Activated CD4-positive, CD25-positive, alpha-beta regulatory T cell treated with anti-CD3 and anti-CD28 coated beads, Interleukin-2, amount 50 U/mL, for 24 hours (primary cell): ENCODE data around the gene SHKBP1.
"Not testable (repeated sequence)": the region's sequence is repeated elsewhere in the genome, so short reads cannot be mapped to it uniquely, and the experiment has no call there.

Source experiments
- ATAC-seq, 2 donors: fragments of 150-1000 bp; cut with Tn5 transposase; one replicate each; pipeline ENCODE4 v1.10.0; 2021; ENCODE audit warnings: mild to moderate bottlenecking in 1 of 2, moderate library complexity in 1 of 2

The SHKBP1 gene, protein sequence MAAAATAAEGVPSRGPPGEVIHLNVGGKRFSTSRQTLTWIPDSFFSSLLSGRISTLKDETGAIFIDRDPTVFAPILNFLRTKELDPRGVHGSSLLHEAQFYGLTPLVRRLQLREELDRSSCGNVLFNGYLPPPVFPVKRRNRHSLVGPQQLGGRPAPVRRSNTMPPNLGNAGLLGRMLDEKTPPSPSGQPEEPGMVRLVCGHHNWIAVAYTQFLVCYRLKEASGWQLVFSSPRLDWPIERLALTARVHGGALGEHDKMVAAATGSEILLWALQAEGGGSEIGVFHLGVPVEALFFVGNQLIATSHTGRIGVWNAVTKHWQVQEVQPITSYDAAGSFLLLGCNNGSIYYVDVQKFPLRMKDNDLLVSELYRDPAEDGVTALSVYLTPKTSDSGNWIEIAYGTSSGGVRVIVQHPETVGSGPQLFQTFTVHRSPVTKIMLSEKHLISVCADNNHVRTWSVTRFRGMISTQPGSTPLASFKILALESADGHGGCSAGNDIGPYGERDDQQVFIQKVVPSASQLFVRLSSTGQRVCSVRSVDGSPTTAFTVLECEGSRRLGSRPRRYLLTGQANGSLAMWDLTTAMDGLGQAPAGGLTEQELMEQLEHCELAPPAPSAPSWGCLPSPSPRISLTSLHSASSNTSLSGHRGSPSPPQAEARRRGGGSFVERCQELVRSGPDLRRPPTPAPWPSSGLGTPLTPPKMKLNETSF

DNA sequence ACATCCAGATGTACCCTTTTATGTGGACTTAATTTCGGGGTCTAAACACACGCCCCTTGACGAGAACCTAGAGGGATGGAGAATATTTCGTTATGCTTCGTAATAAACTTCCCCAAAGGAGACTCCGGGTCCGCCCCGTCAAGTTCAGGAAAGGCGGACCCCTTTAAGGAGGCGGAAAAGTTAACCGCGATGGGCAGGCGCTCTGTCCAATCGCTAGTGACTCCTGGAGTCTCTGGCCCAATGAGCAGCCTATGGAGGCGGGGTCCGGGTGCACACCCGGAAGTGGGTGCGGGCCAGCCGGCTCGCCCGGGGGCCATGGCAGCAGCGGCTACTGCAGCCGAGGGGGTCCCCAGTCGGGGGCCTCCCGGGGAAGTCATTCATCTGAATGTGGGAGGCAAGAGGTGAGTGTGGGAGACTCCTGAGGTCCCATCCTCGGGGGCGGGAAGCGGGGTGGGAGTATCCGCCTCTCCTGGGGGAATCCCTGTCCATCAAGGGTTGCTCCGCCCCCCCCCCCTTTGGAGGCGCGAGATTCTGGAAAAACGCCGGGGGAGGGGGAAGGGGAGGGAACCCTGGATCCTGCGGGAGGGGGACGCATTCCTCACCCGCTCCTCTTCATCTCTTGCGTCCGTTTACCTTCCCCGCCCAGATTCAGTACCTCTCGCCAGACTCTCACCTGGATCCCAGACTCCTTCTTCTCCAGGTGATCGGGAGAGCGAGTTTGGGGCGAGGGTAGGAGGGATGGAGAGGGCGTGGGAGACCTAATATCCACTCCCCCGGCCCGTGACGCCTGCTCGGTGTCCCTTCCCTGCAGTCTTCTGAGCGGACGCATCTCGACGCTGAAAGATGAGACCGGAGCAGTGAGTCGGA is at the start of gene SHKBP1:
SHKBP1 (plus strand) TSS at position 289 of the 867 bp plus-strand sequence; CDS start at position 316, 27 bp downstream.
- ATAC-seq: peak; percentile 100

DNA sequence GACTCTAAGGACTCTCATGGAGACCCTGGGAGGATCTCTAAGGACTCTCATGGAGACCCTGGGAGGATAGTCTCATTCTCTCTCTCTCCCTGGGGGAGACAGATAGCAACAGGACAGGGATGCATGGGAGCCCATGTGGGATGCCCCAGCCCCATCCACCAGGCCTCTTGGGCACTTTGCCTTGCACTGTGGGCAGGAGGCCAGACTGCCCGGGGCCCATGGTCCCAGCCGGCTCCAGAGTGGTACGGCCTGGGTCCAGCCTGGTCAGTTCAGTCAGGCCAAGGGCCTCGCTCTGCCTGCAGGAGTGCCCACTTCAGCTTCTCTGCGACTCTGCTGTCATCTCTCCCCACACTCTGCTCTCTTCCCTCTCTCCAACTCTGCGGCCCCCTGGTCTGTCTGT is 48.6 kb upstream of the SHKBP1 start:
- no peak for ATAC-seq

DNA sequence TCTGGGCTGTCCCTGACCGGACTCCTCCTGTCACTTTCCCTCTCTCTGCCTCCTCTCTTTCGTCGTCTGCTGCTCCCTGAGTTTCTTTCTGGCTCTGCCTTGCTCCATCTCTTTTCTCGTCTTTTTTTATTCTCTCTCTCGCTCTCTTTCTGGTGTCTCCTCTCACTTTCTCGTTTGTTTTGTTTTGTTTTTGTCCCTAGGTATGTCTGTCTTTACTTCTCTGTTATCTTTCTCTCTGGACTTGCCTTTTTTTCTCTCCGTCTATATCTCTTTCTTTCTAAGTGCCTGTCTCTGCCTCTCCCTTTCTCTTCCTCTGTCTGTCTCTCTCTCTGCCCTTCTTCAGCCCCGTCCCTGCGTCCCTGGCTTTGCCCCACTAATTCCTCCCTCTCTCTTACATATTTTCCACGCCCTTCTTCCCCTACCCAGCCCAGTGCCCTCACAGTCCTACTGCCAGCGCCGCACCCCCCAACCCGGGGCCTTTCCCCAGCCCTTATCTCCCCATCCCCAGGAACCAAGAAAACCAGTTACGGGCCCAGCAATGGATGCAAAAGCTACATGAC is 48.1 kb upstream of the SHKBP1 start:
- no peak for ATAC-seq

DNA sequence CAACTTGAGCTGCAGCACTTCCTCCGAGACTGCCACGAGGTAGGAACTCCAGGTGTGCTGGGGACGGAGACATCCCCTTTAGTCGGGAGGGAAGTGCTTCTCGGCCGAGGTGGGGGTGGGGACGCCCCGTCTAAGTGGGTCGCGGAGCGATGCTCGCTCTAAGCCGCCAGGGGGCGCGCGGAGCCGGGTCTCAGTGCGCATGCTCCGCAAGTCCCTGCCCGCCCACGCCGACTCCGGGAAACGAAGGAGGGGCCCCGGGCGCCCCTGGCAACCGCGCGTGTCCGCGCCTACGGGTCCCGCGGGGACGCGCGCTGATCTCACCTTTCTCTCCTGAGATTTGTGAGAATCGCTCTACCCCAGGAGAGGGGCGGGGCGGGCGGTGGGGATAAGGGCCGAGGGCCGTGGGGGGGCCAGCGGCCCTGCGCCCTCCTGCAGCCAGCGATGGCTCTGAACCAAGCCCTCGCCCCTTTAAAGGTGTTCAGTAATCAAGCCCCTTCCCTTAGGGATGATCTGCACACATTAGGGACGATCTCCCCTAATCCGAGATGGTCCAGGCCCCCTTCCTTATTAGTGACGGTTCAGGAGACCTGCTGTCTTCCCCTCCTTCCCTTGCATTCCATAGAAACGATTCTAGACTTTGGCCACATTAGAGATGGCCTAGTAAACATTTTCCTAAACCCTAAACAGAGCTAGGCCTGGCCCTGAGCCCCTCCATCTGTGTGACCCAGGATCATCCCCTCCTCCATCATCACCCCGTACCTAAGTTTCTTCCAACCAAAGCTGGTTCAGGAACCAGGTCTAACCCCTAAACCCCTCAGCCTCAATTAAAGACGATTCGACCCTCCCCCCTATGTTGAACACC is 47.3 kb upstream of the SHKBP1 start:
- ATAC-seq: peak; percentile 68 to 74

DNA sequence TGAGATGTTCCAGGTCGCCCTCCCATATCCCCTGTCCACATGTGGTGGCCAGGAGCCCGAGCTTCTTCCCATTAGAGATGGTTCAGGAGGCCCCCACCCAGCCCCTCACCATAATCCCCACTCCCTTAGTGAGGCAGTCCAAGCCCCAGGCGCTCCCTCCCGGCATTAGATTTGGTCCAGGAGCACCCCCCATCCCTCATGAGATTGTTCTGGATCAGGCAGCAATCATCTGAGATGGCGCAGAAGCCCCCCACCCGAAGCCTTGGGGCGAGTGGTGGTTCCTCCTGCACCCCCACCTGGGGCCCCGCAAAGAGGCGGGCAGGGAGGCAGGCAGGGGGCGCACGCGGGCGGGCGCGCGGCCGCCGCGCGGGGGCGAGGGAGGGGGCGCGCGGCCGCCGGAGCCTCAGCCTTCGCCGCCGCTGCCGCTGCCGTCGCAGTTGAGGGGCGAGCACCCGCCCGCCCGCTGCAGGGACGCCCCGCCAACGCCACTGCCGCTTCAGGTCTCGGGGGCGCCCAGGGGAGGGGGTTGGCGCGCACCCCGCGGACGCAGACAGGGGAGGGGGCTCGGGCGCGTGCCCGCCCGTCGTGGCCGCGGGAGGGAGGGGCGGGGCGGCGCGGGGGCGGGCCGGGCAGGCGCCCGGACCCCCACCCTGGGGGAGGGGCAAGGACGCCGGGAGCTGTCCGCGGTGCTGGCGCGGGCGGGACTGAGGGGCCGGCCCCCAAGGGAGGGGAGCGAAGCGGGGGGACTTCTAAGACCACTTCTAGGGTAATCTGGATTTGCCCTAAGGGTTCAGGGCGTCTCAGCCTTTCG is 46.4 kb upstream of the SHKBP1 start:
- ATAC-seq: no peak

DNA sequence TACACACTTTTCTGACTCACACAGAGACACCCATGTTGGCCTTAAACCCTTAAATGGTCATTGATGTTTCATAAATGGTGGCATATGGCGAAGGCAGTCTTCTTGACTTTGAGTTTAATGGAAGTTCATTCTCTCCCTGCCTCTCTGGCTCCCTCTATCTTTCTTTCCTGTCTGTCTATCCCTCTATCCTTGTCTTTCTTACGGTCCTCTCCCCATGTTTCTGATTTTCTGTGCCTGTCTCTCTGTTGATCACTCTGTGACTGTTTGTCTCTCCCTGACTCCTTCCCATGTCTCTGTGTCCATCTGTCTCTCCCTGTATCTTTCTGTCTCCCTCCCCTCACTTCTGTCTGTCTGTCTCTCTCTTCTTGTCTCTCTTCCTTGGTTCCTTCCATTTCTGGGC is 43.2 kb upstream of the SHKBP1 start:
- no peak for ATAC-seq

DNA sequence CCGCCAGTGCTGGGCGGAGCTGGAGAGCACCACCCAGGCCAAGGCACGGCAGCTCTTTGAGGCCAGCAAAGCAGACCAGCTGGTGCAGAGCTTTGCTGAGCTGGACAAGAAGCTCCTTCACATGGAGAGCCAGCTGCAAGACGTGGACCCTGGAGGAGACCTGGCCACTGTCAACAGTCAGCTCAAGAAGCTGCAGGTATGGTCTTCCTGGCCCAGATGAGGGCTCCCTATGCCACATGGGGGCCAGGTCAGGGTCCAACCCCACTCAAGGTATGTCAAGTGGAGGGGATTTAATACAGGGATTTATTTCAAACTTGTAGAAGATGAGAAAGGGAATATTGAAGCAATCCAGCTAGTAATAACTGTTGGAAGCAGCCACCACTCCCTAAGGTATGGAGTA is 42.5 kb upstream of the SHKBP1 start:
- no peak for ATAC-seq

DNA sequence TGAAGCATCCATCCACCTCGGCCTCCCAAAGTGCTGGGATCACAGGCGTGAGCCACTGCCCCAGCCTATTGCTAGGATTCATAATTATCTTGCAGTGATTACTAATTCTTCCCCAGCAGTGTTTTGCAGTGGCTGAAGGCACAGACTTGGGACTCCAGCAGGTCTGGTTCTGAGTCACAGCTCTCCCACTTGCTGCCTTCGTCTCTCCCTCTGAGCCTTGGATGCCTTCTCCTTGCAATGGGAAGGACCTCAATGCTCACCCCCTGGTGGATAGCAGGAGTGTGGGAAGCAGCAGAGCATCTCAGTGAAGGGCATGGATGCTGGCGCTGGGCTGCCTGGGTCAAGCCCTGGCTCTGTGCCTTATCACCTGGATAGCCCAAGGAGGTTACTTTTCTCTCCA is 37.6 kb upstream of the SHKBP1 start:
- no peak for ATAC-seq

DNA sequence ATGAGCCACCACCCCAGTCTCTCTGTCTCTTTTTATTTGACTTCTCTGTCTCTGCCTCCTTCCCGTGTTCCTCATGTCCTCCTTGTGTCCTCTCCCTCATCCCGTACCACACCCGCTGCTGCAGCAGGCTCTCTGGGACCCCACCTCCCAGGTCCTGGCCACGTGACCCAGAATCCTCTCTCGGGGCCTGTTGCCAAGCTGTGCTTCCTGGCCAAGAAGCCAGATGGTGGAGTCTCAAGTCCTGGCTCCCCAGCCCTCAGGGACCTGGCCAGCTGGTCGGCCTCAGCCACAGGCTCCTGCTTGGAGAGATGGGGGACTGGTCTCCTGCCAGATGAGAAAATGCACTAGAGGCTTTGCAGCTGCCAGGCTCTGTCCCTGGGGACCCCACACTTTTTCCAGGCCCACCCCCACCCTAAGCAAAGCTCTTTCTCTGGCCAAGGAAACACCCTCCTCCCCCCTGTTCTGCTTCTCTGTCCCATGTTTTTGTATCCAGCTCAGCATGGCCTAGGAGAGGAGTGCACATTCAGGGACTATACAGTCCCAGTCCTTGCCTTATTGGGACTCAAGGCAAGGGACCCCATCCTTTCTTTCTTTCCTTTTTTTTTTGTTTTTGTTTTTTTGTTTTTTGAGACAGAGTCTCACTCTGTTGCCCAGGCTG is 34.3 kb upstream of the SHKBP1 start:
- no peak for ATAC-seq

DNA sequence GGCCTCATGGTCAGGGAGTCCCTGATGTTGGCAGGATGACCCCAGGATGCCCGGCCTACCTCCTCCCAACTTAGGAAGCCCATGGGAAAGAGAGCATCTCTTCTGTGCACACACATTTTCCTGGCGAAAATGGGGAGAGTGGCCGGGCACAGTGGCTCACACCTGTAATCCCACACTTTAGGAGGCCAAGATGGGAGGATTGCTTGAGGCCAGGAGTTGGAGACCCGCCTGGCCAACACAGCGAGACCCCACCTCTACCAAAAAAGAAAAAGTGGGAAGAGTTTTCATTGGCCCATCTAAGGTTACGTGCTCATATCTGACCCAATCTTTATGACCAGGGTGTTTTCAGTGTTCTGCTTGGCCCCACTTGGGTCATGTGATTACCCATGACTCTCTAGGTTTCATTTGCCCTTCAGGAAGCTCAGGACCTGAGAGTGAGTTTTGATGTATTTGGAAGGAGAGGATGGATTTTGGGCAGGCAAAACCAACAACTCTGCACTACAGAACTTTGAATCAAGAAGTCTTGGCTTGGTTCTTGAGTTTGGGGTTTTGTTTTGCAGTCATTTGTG is 33.6 kb upstream of the SHKBP1 start:
- ATAC-seq: no peak

DNA sequence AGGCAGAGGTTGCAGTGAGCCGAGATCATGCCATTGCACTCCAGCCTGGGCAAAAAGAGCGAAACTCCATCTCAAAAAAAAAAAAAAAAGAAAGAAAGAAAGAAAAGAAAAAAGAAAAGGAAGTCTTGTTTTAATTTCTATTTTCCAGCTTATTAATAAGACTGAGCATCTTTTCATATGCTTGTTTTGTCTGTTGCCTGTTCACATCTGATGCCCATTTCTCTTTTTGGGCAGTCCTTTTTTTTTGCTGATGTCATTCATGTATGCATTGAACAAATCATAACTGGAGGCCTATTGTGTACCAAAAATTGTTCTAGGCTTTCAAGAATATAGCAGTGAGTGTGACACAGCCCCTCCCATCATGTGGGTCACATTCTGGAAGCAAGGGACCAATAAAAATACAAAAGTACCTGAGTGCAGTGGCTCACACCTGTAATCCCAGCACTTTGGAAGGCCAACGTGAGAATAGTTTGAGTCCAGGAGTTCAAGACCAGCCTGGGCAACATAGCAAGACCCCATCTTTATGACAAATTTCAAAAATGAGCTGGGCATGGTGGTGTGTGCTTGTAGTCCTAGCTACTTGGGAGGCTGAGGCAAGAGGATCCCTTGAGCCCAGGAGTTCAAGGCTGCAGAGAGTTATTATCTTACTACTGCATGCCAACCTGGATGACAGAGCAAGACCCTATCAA is 30.4 kb upstream of the SHKBP1 start:
- not testable (repeated sequence) for ATAC-seq

DNA sequence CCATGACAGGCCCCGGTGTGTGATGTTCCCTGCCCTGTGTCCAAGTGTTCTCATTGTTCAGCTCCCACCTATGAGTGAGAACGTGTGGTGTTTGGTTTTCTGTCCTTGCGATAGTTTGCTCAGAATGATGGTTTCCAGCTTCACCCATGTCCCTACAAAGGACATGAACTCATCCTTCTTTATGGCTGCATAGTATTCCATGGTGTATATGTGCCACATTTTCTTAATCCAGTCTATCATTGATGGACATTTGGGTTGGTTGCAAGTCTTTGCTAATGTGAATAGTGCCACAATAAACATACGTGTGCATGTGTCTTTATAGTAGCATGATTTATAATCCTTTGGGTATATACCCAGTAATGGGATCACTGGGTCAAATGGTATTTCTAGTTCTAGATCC is 29.5 kb upstream of the SHKBP1 start:
- ATAC-seq: not testable (repeated sequence)

DNA sequence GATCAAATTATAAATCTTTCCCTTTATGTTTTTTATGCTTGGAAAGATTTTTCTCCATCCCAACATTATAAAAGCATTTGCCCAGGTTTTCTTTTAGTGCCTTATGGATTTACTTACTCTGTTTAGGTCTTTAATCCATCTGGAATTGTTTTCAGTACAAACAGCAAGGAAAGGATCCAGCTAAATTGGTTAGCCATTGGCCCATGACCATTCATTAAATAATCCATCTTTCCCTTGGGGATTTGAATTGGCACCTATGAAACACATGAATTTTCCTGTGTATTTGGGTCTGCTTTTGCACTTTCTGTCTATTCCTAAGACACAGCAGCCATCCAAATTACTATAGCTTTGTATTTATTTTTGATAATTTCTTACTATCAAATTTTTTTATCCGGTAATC is 28.8 kb upstream of the SHKBP1 start:
- ATAC-seq: no peak

DNA sequence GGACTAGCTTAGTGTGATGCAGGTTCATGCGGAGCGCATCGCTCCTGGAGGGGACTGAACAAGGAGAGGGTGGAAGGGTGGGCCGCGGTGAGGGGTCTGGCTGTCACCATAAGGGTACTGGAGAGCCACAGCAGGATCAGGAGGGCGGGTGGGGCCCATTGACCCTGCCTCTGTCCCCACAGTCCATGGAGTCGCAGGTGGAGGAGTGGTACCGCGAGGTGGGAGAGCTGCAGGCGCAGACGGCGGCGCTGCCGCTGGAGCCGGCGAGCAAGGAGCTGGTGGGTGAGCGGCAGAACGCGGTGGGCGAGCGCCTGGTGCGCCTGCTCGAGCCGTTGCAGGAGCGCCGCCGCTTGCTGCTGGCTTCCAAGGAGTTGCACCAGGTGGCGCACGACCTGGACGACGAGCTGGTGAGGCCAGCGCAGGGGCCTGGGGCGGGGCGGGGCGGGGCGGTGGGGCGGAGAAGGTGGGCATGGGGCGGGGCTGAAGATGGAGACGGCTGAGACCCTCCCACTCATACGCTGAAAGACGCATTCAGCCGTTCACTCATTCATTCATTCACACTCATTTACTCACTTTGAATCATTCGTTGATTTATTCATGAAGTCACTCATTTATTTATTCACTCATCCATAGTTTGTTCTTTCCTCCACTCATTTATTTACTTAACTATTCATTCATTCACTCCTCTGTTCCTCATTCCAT is 27.5 kb upstream of the SHKBP1 start:
- ATAC-seq: peak; percentile 77 to 89

DNA sequence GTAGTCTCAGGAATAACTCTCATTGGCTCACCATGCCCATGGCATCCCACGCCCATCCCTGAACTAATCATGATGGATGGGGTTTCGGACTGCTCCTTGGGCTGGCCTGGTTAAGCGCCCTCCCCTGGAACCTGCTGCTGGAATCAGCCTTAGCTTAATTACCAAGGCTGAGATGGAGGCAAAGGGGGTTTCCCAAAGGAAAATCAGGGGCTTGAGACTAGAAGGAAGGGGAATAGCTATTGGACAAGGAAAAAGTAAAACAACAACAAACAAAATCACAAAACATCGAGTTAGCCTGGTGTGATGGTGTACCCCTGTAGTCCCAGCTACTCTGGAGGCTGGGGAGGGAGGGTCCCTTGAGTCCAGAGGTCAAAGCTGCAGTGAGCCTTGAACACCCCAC is 25.7 kb upstream of the SHKBP1 start:
- ATAC-seq: no peak

DNA sequence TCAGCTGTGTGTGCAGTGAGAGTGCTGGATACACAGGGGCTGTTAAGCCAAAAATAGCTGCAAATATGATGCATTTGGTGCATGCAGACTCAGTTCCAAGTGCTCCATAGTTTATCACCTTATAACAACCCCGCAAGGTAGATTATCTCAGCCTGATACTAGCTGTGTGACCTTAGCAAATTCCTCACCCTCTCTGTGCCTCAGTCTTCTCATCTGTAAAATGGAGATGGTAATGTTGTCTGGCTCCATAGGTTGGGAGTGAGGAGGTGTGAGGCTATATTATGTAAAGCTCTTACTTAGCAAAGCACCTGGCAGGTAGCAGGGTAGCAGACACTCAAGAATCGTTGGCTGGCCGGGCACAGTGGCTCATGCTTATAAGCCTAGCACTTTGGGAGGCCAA is 23.8 kb upstream of the SHKBP1 start:
- ATAC-seq: no peak

DNA sequence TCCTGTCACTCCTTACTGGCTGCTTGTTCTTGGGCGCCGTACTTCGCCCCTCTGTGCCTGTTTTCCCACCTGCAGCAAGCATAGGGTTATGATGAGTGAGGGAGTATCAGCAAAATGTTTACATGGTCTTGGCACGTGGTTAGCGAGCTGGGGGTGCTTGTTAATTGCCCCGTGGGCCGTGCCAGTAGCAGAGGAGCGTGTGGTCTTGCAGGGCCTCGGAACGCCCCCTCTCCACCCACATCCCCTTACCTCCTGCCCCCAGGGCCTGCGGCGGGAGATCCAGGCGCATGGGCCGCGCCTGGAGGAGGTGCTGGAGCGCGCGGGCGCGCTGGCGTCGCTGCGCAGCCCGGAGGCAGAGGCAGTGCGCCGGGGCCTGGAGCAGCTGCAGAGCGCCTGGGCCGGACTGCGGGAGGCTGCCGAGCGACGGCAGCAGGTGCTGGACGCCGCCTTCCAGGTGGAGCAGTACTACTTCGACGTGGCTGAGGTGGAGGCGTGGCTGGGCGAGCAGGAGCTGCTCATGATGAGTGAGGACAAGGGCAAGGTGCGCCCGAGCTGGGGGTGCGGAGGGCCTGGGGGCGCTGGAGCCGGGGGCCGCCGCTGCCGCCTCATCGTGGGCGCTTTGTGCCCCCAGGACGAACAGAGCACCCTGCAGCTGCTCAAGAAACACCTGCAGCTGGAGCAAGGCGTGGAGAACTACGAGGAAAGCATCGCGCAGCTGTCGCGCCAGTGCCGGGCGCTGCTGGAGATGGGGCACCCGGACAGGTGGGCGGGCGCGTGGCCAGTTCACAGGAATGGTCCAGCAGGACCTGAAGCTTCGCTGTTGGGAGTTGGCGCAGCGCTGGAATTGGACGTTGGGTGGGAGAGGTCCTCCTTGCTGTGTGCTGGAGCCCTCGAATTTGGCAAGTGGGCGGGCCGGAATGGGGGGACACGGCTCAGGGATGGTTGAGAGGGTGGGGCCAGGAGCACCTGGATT is 22.5 kb upstream of the SHKBP1 start:
- no peak for ATAC-seq
